HepG2 (cell line): Measurements from ENCODE around the gene TNNI3.

Experiments used
- ATF2 ChIP-seq: sonication (generic); formaldehyde crosslinking; IDR thresholded peaks from 2 replicates; pipeline ENCODE4 v1.4.0; 2020; ENCODE audit warnings: missing genetic modification reagents
- ELK4 ChIP-seq: sonication (generic); formaldehyde crosslinking; IDR thresholded peaks from 2 replicates; pipeline ENCODE4 v1.9.0; 2021; ENCODE audit warnings: missing genetic modification reagents, borderline replicate concordance
- NR1H2 ChIP-seq: sonication (generic); formaldehyde crosslinking; IDR thresholded peaks from 2 replicates; pipeline ENCODE4 v1.8.1; 2022; ENCODE audit warnings: low read depth, missing genetic modification reagents, borderline replicate concordance
- ZBTB43 ChIP-seq: sonication (generic); formaldehyde crosslinking; conservative IDR thresholded peaks from 2 replicates; pipeline ENCODE4 v1.4.0; 2020; ENCODE audit warnings: missing genetic modification reagents
- ZNF24 ChIP-seq: fragments of 450-650 bp; IDR thresholded peaks from 2 replicates; pipeline ENCODE4 v1.6.1; 2017; ENCODE audit warnings: antibody characterized with exemption, mild to moderate bottlenecking

GRCh38 chr19:55197528-55197927 lies 40.0 kb upstream of the TNNI3 start:
- no peak for TF ChIP-seq ZBTB43
- no peak for TF ChIP-seq ATF2 (CRISPR knock-in tag)
- no peak for TF ChIP-seq ELK4
- no peak for TF ChIP-seq ZNF24
- TF ChIP-seq NR1H2 (CRISPR knock-in tag), result no peak
